Activated CD4-positive, alpha-beta T cell treated with anti-CD3 and anti-CD28 coated beads for 4 hours (primary cell): ENCODE data around the gene GMFB.
A peak's percentile ranks its signal among the peaks of the same experiment; 100 is the strongest.
"Not testable (repeated sequence)": the region's sequence is repeated elsewhere in the genome, so short reads cannot be mapped to it uniquely, and the experiment has no call there.

Source experiments
- DNase-seq, 2 donors: peaks; one replicate each; pipeline ENCODE4 v3.0.0-alpha.2; 2020

The GMFB gene

GRCh38 chr14:54457609-54457996 lies 31.2 kb downstream of the GMFB start:
- no peak for DNase-seq

GRCh38 chr14:54456820-54457608 lies 31.8 kb downstream of the GMFB start:
- DNase-seq: not testable (repeated sequence)

GRCh38 chr14:54455363-54455762 lies 33.4 kb downstream of the GMFB start:
- DNase-seq: no peak

GRCh38 chr14:54453990-54454389 lies 34.8 kb downstream of the GMFB start:
- DNase-seq: not testable (repeated sequence)

- DNase-seq: no peak
Measured at GRCh38 chr14:54453252-54453651, 35.5 kb downstream of the GMFB start.

- DNase-seq: no peak
Measured at GRCh38 chr14:54451961-54452360, 36.8 kb downstream of the GMFB start.

- DNase-seq: no peak
Measured at GRCh38 chr14:54451121-54451601, 37.6 kb downstream of the GMFB start.

GRCh38 chr14:54450535-54450934 lies 38.2 kb downstream of the GMFB start:
- no peak for DNase-seq

- no peak for DNase-seq
Measured at GRCh38 chr14:54447231-54447692, 41.5 kb downstream of the GMFB start.

GRCh38 chr14:54446161-54446693 lies 42.6 kb downstream of the GMFB start:
- no peak for DNase-seq

GRCh38 chr14:54444681-54445080 lies 44.1 kb downstream of the GMFB start:
- DNase-seq: no peak

GRCh38 chr14:54443981-54444380 lies 44.8 kb downstream of the GMFB start:
- no peak for DNase-seq

GRCh38 chr14:54442961-54443360 lies 45.8 kb downstream of the GMFB start:
- DNase-seq: not testable (repeated sequence)

GRCh38 chr14:54440873-54441868 lies 47.6 kb downstream of the GMFB start, which contains the start of gene CNIH1:
Gene CNIH1 (minus strand): TSS chr14:54441374. CDS start chr14:54441327, 47 bp downstream.
- peak; percentile 90 to 92 for DNase-seq

GRCh38 chr14:54440476-54440872 lies 48.3 kb downstream of the GMFB start:
- DNase-seq: no peak

- no peak for DNase-seq
Measured at GRCh38 chr14:54440037-54440436, 48.7 kb downstream of the GMFB start.

GRCh38 chr14:54438703-54439102 lies 50.1 kb downstream of the GMFB start:
- DNase-seq: no peak

- DNase-seq: not testable (repeated sequence)
Measured at GRCh38 chr14:54437954-54438353, 50.8 kb downstream of the GMFB start.

- peak in 1 of 2 donors; percentile 3 for DNase-seq
Measured at GRCh38 chr14:54435500-54435981, 53.2 kb downstream of the GMFB start.

GRCh38 chr14:54428527-54428926 lies 60.3 kb downstream of the GMFB start:
- no peak for DNase-seq

GRCh38 chr14:54427871-54428270 lies 60.9 kb downstream of the GMFB start:
- no peak for DNase-seq

- no peak for DNase-seq
Measured at GRCh38 chr14:54425537-54426274, 63.1 kb downstream of the GMFB start.
